Progenitor cell of endocrine pancreas (in vitro differentiated cells): ENCODE measurements around the gene ABI3BP. TPM values are rescaled to one million over a fixed set of nuclear protein-coding genes. Genes with fewer than 3 reads are reported as not detected.

Experiments
- DNase-seq: peaks from one replicate; pipeline ENCODE4 v3.0.0; 2021; ENCODE audit warnings: low spot score; ENCODE audit not compliant: unreplicated experiment
- H3K27ac Mint-ChIP-seq: 2 replicates; pipeline ENCODE4 v1.8.0; 2021; ENCODE audit warnings: mild to moderate bottlenecking, moderate library complexity, mixed read lengths
- H3K27me3 Mint-ChIP-seq: 2 replicates; pipeline ENCODE4 v1.8.0; 2021; ENCODE audit warnings: mixed read lengths
- H3K36me3 Mint-ChIP-seq: 2 replicates; pipeline ENCODE4 v1.8.0; 2022; ENCODE audit warnings: mixed read lengths; ENCODE audit not compliant: insufficient read depth
- H3K4me1 Mint-ChIP-seq: 2 replicates; pipeline ENCODE4 v1.8.0; 2021; ENCODE audit warnings: low read depth, mixed read lengths
- H3K4me3 Mint-ChIP-seq: 2 replicates; pipeline ENCODE4 v1.8.0; 2021; ENCODE audit warnings: low read depth, mild to moderate bottlenecking, moderate library complexity, mixed read lengths
- H3K9me3 Mint-ChIP-seq: 2 replicates; pipeline ENCODE4 v1.8.0; 2021; ENCODE audit warnings: low read depth, mixed read lengths
- CTCF ChIP-seq: fragments of 200-600 bp; sonication (generic); IDR thresholded peaks from one replicate; pipeline ENCODE4 v1.5.0; 2021; ENCODE audit warnings: antibody characterized with exemption, mild to moderate bottlenecking; ENCODE audit not compliant: unreplicated experiment
- total RNA-seq: library from RNA; stranded (reverse); gene quantifications from 2 replicates; pipeline ENCODE4 v1.2.1, GENCODE V29; 2021

The ABI3BP gene
- total RNA-seq, 1 donor from 2014 or later: not detected

- no peaks in the 10 kb centered on the region for H3K27me3 Mint-ChIP-seq
- no peak for TF ChIP-seq CTCF
- no peak overlapping the region for H3K4me3 Mint-ChIP-seq
- no peak for DNase-seq
- no peaks in the 10 kb centered on the region for H3K4me1 Mint-ChIP-seq
- H3K36me3 Mint-ChIP-seq: no peaks in the 10 kb centered on the region
- peaks cover 6% of the 10 kb centered on the region for H3K9me3 Mint-ChIP-seq
- H3K27ac Mint-ChIP-seq: no peak overlapping the region
These were observed 64.4 kb downstream of the ABI3BP start for GRCh38 chr3:100928638-100929428.

GRCh38 chr3:100927775-100928174 is 65.4 kb downstream of the ABI3BP start:
- Mint-ChIP-seq H3K4me3 (no peak overlapping the region), H3K9me3 (peaks cover 6% of the 10 kb centered on the region), H3K27me3 (no peaks in the 10 kb centered on the region), H3K4me1 (no peaks in the 10 kb centered on the region), H3K36me3 (no peaks in the 10 kb centered on the region), H3K27ac (no peak overlapping the region)
- no peak for TF ChIP-seq CTCF
- no peak for DNase-seq

GRCh38 chr3:100915706-100916495 is 77.3 kb downstream of the ABI3BP start:
- no peaks in the 10 kb centered on the region for H3K27me3 Mint-ChIP-seq
- H3K4me3 Mint-ChIP-seq: no peak overlapping the region
- no peak for DNase-seq
- H3K9me3 Mint-ChIP-seq: no peaks in the 10 kb centered on the region
- no peaks in the 10 kb centered on the region for H3K36me3 Mint-ChIP-seq
- H3K4me1 Mint-ChIP-seq: no peaks in the 10 kb centered on the region
- H3K27ac Mint-ChIP-seq: no peak overlapping the region
- no peak for TF ChIP-seq CTCF

GRCh38 chr3:100913870-100914648 is 79.2 kb downstream of the ABI3BP start:
- H3K27ac Mint-ChIP-seq: no peak overlapping the region
- no peak for DNase-seq
- H3K4me3 Mint-ChIP-seq: no peak overlapping the region

More at GRCh38 chr3:100913870-100914648, 79.2 kb downstream of the ABI3BP start:
- H3K36me3 Mint-ChIP-seq: no peaks in the 10 kb centered on the region
- no peaks in the 10 kb centered on the region for H3K27me3 Mint-ChIP-seq
- no peaks in the 10 kb centered on the region for H3K4me1 Mint-ChIP-seq
- no peak for TF ChIP-seq CTCF
- peaks cover under 1% of the 10 kb centered on the region for H3K9me3 Mint-ChIP-seq
